ENCODE measurements around the gene LSMEM2.
A peak's percentile ranks its signal among the peaks of the same experiment; 100 is the strongest.

The LSMEM2 gene

DNA sequence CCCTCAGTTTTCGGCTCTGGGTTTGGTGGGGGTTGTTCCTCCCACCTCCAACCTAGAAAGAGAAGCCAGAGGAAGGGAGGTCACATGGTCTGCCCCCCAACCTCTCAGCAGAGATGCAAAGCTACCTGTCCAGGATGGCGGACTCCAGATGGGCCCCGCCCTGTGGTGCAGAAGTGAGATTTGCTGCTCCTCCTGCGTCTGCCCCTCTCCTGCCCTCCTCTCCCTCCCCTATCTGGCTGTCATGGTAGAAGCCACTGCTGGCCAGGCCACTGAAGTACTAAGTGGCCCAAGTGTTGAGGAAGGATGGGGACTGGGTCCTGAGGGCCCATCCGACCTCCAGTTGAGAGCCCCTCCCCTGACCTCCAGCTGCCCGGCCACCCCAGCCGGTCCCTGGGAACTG lies 12.1 kb upstream of the LSMEM2 start:
- ChIA-PET CTCF (interaction anchor here (1.0 kb wide), 1 partner anchor 40 kb away, joined by 4 read pairs; no protein-coding TSS in a partner anchor), POLR2A (ENCODE audit: low non-redundant PET) (no interaction called here)
- TF ChIP-seq, protein P1, sequence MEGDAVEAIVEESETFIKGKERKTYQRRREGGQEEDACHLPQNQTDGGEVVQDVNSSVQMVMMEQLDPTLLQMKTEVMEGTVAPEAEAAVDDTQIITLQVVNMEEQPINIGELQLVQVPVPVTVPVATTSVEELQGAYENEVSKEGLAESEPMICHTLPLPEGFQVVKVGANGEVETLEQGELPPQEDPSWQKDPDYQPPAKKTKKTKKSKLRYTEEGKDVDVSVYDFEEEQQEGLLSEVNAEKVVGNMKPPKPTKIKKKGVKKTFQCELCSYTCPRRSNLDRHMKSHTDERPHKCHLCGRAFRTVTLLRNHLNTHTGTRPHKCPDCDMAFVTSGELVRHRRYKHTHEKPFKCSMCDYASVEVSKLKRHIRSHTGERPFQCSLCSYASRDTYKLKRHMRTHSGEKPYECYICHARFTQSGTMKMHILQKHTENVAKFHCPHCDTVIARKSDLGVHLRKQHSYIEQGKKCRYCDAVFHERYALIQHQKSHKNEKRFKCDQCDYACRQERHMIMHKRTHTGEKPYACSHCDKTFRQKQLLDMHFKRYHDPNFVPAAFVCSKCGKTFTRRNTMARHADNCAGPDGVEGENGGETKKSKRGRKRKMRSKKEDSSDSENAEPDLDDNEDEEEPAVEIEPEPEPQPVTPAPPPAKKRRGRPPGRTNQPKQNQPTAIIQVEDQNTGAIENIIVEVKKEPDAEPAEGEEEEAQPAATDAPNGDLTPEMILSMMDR (conservative IDR thresholded peaks at IDR 0.05; ENCODE audit: low read depth), result no peak
- DNase-seq (ENCODE audit: low spot score), result no peak
- H3K27ac ChIP-seq, result peak overlapping the region; percentile 100

DNA sequence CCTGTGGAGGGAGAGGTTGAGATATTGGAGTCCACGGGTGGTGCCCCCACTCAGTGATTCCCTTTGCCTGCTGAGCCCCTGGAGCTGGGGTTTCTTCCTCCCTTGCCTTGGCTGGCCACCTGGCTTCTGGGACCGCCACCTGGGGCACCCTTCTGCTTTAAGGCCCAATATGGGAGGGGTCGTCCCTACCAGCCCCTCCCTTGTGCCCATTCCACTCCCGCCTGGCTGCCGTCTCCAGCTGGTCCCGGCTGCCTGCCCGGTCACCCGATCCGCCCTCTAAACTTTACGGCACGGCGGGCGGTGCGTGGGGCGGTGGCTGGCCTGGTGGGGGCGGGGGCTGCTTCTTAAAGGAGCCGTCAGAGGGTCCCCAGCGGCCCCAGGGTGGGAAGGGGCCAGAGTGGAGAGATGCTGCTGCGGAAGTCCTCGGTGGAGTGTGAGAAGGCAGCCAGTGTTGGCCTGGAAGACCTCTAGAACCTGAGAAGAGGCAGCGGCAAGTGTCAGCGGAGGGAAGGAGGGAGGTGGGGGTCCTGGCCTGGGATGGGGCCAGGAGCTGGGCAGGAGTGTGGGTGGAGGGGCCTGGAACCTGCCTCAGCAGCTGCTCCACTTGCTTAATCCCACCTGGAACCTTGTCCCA lies 11.5 kb upstream of the LSMEM2 start:
- CTCF ChIA-PET, result interaction anchor here (1.0 kb wide), 1 partner anchor 41 kb away, joined by 4 read pairs; no protein-coding TSS in a partner anchor
- DNase-seq (ENCODE audit: low spot score), result no peak

GRCh38 chr3:50268276-50268675 lies 10.6 kb upstream of the LSMEM2 start:
- no peak for DNase-seq (ENCODE audit: low spot score)
- TF ChIP-seq, protein P1 (conservative IDR thresholded peaks at IDR 0.05; ENCODE audit: low read depth), result no peak
- ChIA-PET POLR2A (ENCODE audit: low non-redundant PET) (no interaction called here), CTCF (no interaction called here)
- peak overlapping the region; percentile 100 for H3K27ac ChIP-seq

More for the DNA sequence above, 11.5 kb upstream of the LSMEM2 start:
- peak overlapping the region; percentile 100 for H3K27ac ChIP-seq
- POLR2A ChIA-PET (ENCODE audit: low non-redundant PET), result no interaction called here
- TF ChIP-seq, protein P1 (conservative IDR thresholded peaks at IDR 0.05; ENCODE audit: low read depth), result no peak

GRCh38 chr3:50268703-50269451 lies 10.0 kb upstream of the LSMEM2 start, which contains the start of gene SEMA3B:
Gene SEMA3B, plus strand, starts transcription at chr3:50269147. Its CDS starts 94 bp downstream, at chr3:50269241.
- POLR2A ChIA-PET (ENCODE audit: low non-redundant PET), result no interaction called here
- TF ChIP-seq, protein P1 (conservative IDR thresholded peaks at IDR 0.05; ENCODE audit: low read depth), result no peak
- H3K27ac ChIP-seq, result peak within 1 kb of the TSS; percentile 100
- CTCF ChIA-PET, result interaction anchor here (0.7 kb wide), 1 partner anchor 23 kb away, joined by 3 read pairs; no protein-coding TSS in a partner anchor
- DNase-seq (ENCODE audit: low spot score), result peak; percentile 84

DNA sequence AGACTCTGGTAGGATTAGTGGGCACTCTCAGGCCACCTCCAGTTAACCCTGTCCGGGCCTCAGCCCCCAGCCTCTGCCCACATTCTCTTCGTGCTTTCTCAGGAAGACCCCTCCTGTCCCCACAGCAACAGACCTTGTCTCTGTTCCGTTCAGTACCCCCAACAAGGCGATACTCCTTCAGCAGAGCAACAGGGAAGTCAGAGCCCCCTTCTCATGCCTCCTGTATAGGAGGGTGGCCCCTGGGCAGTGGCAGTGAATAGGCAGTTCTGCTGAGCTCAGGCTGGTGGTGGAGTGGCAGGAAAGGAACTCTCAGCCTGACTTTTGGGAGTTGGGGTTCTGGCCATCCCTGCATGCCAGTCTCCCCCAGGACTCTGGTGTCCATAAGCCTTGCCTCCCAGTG lies 9.4 kb upstream of the LSMEM2 start:
- CTCF ChIA-PET, result interaction anchor here (0.7 to 1.4 kb wide), 2 partner anchors 9 to 23 kb away, joined by 3 to 4 read pairs; no protein-coding TSS in a partner anchor
- TF ChIP-seq, protein P1 (conservative IDR thresholded peaks at IDR 0.05; ENCODE audit: low read depth), result no peak
- DNase-seq (ENCODE audit: low spot score), result no peak
- H3K27ac ChIP-seq, result peak overlapping the region; percentile 100
- POLR2A ChIA-PET (ENCODE audit: low non-redundant PET), result interaction anchor here (0.6 kb wide), 1 partner anchor 76 kb away, joined by 3 read pairs; no protein-coding TSS in a partner anchor

GRCh38 chr3:50269977-50270413 lies 8.9 kb upstream of the LSMEM2 start:
- TF ChIP-seq, protein P1 (conservative IDR thresholded peaks at IDR 0.05; ENCODE audit: low read depth), result no peak
- ChIA-PET CTCF (interaction anchor here (1.4 kb wide), 1 partner anchor 10 kb away, joined by 4 read pairs; no protein-coding TSS in a partner anchor), POLR2A (ENCODE audit: low non-redundant PET) (interaction anchor here (0.6 kb wide), 1 partner anchor 76 kb away, joined by 3 read pairs; no protein-coding TSS in a partner anchor)
- peak overlapping the region; percentile 100 for H3K27ac ChIP-seq
- peak; percentile 46 for DNase-seq (ENCODE audit: low spot score)
